Measurements from ENCODE around the gene RFLNA. TPM values are rescaled to one million over a fixed set of nuclear protein-coding genes. Genes with fewer than 3 reads are reported as not detected.

The RFLNA gene
- total RNA-seq, 2 donors from 2014 or later: 0.26 TPM; not detected in 1

DNA sequence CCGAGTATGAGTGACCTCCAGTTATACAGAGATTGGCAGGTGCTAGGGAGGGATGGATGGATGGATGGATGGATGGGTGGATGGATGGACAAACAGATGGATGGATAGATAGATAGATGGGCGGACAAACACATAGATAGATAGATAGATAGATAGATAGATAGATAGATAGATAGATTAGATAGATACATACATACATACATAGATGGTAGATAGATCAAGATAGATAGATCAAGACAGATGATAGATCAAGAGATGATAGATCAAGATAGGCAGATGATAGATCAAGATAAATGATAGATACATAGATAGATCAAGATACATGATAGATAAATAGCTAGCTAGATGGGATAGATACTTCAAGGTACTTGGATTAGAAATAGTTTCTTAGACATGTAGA, 18.6 kb upstream of the RFLNA start:
- ATAC-seq (no peak), DNase-seq (no peak)
- Histone ChIP-seq H3K27ac (no peak overlapping the region), H3K36me3 (replicated peaks in 1 of 2; ENCODE audit: insufficient read depth in 1 of 2, low read depth in 2 of 2) (no peaks in the 10 kb centered on the region), H3K4me1 (no peaks in the 10 kb centered on the region), H3K4me3 (no peak overlapping the region), H3K9me3 (no peaks in the 10 kb centered on the region), H3K27me3 (no peaks in the 10 kb centered on the region)
- WGBS, 2 donors: 70 to 72% methylated on average over 2 of the region's 2 CpGs
- intact Hi-C loops (cut with DNase I): no loop called here
- TF ChIP-seq, protein P1, sequence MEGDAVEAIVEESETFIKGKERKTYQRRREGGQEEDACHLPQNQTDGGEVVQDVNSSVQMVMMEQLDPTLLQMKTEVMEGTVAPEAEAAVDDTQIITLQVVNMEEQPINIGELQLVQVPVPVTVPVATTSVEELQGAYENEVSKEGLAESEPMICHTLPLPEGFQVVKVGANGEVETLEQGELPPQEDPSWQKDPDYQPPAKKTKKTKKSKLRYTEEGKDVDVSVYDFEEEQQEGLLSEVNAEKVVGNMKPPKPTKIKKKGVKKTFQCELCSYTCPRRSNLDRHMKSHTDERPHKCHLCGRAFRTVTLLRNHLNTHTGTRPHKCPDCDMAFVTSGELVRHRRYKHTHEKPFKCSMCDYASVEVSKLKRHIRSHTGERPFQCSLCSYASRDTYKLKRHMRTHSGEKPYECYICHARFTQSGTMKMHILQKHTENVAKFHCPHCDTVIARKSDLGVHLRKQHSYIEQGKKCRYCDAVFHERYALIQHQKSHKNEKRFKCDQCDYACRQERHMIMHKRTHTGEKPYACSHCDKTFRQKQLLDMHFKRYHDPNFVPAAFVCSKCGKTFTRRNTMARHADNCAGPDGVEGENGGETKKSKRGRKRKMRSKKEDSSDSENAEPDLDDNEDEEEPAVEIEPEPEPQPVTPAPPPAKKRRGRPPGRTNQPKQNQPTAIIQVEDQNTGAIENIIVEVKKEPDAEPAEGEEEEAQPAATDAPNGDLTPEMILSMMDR (IDR thresholded peaks at IDR 0.05): no peak
- no peak for TF ChIP-seq POLR2A (IDR thresholded peaks at IDR 0.05)

DNA sequence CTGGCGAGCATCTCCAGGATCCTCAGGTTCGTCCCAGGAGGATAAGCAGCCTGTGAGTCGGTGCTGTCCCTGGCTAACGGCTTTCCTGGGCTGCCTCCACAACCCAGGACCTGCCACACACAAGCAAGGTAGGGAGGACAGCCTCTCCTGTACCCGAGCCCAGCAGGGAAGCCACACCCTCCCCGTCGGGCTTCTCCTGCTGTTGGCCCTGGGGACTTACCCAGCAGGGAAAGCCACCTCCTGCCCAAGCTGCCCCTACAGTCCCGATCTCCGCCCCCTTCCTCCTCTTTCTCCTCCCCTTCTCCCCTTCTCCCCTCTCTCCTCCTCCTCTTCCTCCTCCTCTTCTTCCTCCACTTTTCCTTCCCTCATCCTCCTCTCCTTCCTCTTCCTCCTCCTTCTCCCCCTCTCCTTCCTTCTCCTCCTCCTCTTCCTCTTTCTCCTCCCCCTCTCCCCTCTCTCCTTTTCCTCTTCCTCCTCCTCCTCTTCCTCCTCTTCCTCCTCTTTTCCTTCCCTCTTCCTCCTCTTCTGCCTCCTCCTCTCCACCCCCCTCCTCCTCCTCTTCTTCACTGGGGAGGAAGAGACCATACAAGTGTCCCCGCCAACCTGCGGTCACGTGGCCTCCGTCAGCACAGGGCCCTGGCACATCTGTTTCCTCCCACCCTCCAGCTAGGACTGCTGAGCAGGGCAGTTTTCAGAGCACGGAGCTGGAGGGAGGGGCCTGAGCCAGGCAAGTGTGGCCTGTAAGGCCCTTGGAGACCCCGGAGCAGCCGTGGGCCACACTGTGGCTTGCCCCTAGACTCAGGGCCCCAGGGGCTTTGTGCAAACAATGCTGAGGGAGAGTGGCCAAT, 17.3 kb upstream of the RFLNA start:
- H3K4me1 ChIP-seq: no peaks in the 10 kb centered on the region
- H3K27ac ChIP-seq: no peak overlapping the region
- WGBS, 2 donors: 55 to 63% methylated on average over 16 of the region's 16 CpGs
- DNase-seq (no peak), ATAC-seq (no peak)
- intact Hi-C loops (cut with DNase I): no loop called here
- TF ChIP-seq POLR2A (IDR thresholded peaks at IDR 0.05): no peak
- TF ChIP-seq, protein P1 (IDR thresholded peaks at IDR 0.05): no peak
- H3K36me3 ChIP-seq (replicated peaks in 1 of 2; ENCODE audit: insufficient read depth in 1 of 2, low read depth in 2 of 2): no peaks in the 10 kb centered on the region
- H3K4me3 ChIP-seq: no peak overlapping the region
- no peaks in the 10 kb centered on the region for H3K9me3 ChIP-seq
- no peaks in the 10 kb centered on the region for H3K27me3 ChIP-seq

- intact Hi-C loops (cut with DNase I): no loop called here
- H3K4me3 ChIP-seq: no peak overlapping the region
- DNase-seq: no peak
- WGBS, 2 donors: 39 to 64% methylated on average over 11 to 20 of the region's 20 CpGs
- H3K4me1 ChIP-seq: no peaks in the 10 kb centered on the region
- H3K27ac ChIP-seq: no peak overlapping the region
- ATAC-seq: no peak
- H3K9me3 ChIP-seq: no peaks in the 10 kb centered on the region
- TF ChIP-seq, protein P1 (IDR thresholded peaks at IDR 0.05): no peak
- no peak for TF ChIP-seq POLR2A (IDR thresholded peaks at IDR 0.05)
- no peaks in the 10 kb centered on the region for H3K27me3 ChIP-seq
- H3K36me3 ChIP-seq (replicated peaks in 1 of 2; ENCODE audit: insufficient read depth in 1 of 2, low read depth in 2 of 2): no peaks in the 10 kb centered on the region
These were observed 16.3 kb upstream of the RFLNA start for GRCh38 chr12:124278389-124279101.

- Histone ChIP-seq H3K27me3 (no peaks in the 10 kb centered on the region), H3K36me3 (replicated peaks in 1 of 2; ENCODE audit: insufficient read depth in 1 of 2, low read depth in 2 of 2) (no peaks in the 10 kb centered on the region), H3K9me3 (peaks cover 0 to 2% (median 0%) of the 10 kb centered on the region in 3 donors), H3K4me1 (no peaks in the 10 kb centered on the region), H3K4me3 (no peak overlapping the region), H3K27ac (no peak overlapping the region)
- 53 to 67% methylated on average over 9 to 10 of the region's 11 CpGs for WGBS, 2 donors
- intact Hi-C loops (cut with DNase I): no loop called here
- TF ChIP-seq POLR2A (IDR thresholded peaks at IDR 0.05): no peak
- TF ChIP-seq, protein P1 (IDR thresholded peaks at IDR 0.05): no peak
- DNase-seq (no peak), ATAC-seq (no peak)
These were observed 15.6 kb upstream of the RFLNA start for GRCh38 chr12:124279315-124279714.

Data from body of pancreas (tissue), 4 donors.